ENCODE results near the gene NMD3. TPM values are rescaled to one million over a fixed set of nuclear protein-coding genes. Genes with fewer than 3 reads are reported as not detected.

The NMD3 gene
- total RNA-seq, 4 donors from 2014 or later = 27.3 to 42.8 (median 37.4) TPM

GRCh38 chr3:161263057-161263456 lies 41.9 kb downstream of the NMD3 start:
- intact Hi-C loops (cut with DNase I; ENCODE audit: low total_unique reads) = no loop called here
- H3K27me3 ChIP-seq = no peaks in the 10 kb centered on the region
- no peak for DNase-seq
- H3K4me3 ChIP-seq = no peak overlapping the region
- no peak for ATAC-seq
- TF ChIP-seq POLR2A (IDR thresholded peaks at IDR 0.05) (no peak), CTCF (IDR thresholded peaks at IDR 0.05 in 4 of 5, conservative IDR thresholded peaks at IDR 0.05 in 1 of 5) (no peak)
- no peak overlapping the region for H3K27ac ChIP-seq
- H3K36me3 ChIP-seq = no peaks in the 10 kb centered on the region
- in situ Hi-C loops (cut with MboI; ENCODE audit: low sequenced_read_pairs in 4 of 4) = no loop called here
- H3K4me1 ChIP-seq = no peaks in the 10 kb centered on the region
- no peaks in the 10 kb centered on the region for H3K9me3 ChIP-seq

DNA sequence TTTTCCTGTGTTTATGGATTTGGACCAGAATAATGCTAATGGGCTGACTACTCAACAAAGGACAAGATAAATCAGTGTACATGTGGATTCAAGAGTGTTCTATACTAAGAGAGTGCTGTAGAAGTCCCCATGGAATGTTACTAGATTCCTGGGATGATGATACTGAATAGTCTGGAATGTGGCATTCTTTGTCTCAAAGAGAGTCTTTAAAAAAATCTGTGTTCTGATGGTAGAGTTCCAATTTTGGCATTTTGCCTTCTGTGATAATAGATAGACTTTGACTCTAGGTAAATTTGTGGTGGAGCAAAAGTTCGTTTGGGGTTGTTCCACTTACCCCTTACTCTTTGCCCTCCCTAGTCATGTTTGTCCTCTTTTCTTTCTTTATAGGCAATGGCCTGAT lies 43.7 kb downstream of the NMD3 start:
- Histone ChIP-seq H3K4me1 (no peaks in the 10 kb centered on the region), H3K27me3 (no peaks in the 10 kb centered on the region), H3K27ac (no peak overlapping the region), H3K4me3 (no peak overlapping the region), H3K36me3 (no peaks in the 10 kb centered on the region), H3K9me3 (no peaks in the 10 kb centered on the region)
- in situ Hi-C loops (cut with MboI; ENCODE audit: low sequenced_read_pairs in 4 of 4) (no loop called here), intact Hi-C loops (cut with DNase I; ENCODE audit: low total_unique reads) (no loop called here)
- no peak for TF ChIP-seq CTCF (IDR thresholded peaks at IDR 0.05 in 4 of 5, conservative IDR thresholded peaks at IDR 0.05 in 1 of 5)
- no peak for TF ChIP-seq POLR2A (IDR thresholded peaks at IDR 0.05)
- ATAC-seq (no peak), DNase-seq (no peak)

GRCh38 chr3:161265916-161266571 lies 44.9 kb downstream of the NMD3 start:
- no peak for TF ChIP-seq CTCF (IDR thresholded peaks at IDR 0.05 in 4 of 5, conservative IDR thresholded peaks at IDR 0.05 in 1 of 5)
- no peak for TF ChIP-seq POLR2A (IDR thresholded peaks at IDR 0.05)
- intact Hi-C loops (cut with DNase I; ENCODE audit: low total_unique reads) = no loop called here
- no peak for DNase-seq
- no peak for ATAC-seq
- H3K27ac ChIP-seq = no peak overlapping the region
- no peaks in the 10 kb centered on the region for H3K9me3 ChIP-seq
- no peaks in the 10 kb centered on the region for H3K36me3 ChIP-seq
- no peaks in the 10 kb centered on the region for H3K4me1 ChIP-seq
- in situ Hi-C loops (cut with MboI; ENCODE audit: low sequenced_read_pairs in 4 of 4) = no loop called here
- H3K4me3 ChIP-seq = no peak overlapping the region
- H3K27me3 ChIP-seq = no peaks in the 10 kb centered on the region

DNA sequence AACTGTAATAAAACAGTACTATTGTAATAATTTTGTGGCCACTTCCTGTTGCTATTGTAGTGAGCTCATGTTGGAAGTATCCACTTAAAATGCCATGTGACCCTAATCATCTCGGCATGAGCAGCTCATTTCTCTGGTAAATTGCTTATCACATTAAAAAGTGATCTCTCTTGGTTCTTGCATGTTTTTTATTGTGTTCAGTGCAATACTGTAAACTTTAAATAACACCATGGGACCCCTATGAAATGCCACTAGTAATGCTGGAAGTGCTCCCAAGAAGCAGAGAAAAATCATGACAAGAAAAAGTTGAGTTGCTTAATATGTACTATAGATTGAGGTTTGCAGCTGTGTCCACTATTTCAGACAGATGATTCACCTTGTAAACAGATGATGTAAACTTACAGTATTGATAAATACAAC lies 45.6 kb downstream of the NMD3 start:
- TF ChIP-seq CTCF (IDR thresholded peaks at IDR 0.05 in 4 of 5, conservative IDR thresholded peaks at IDR 0.05 in 1 of 5) (no peak), POLR2A (IDR thresholded peaks at IDR 0.05) (no peak)
- Histone ChIP-seq H3K4me3 (no peak overlapping the region), H3K27ac (no peak overlapping the region), H3K36me3 (peaks cover 0 to 5% of the 10 kb centered on the region in 2 donors), H3K27me3 (no peaks in the 10 kb centered on the region), H3K9me3 (no peaks in the 10 kb centered on the region), H3K4me1 (no peaks in the 10 kb centered on the region)
- ATAC-seq (no peak), DNase-seq (no peak)
- intact Hi-C loops (cut with DNase I; ENCODE audit: low total_unique reads) = no loop called here
- in situ Hi-C loops (cut with MboI; ENCODE audit: low sequenced_read_pairs in 4 of 4) = no loop called here

GRCh38 chr3:161267646-161268045 lies 46.5 kb downstream of the NMD3 start:
- no peak for TF ChIP-seq POLR2A (IDR thresholded peaks at IDR 0.05)
- TF ChIP-seq CTCF (IDR thresholded peaks at IDR 0.05 in 4 of 5, conservative IDR thresholded peaks at IDR 0.05 in 1 of 5) = no peak
- H3K27ac ChIP-seq = no peak overlapping the region
- DNase-seq (no peak), ATAC-seq (no peak)
- H3K4me1 ChIP-seq = no peaks in the 10 kb centered on the region
- in situ Hi-C loops (cut with MboI; ENCODE audit: low sequenced_read_pairs in 4 of 4) (no loop called here), intact Hi-C loops (cut with DNase I; ENCODE audit: low total_unique reads) (no loop called here)
- peaks cover 0 to 5% of the 10 kb centered on the region in 2 donors for H3K36me3 ChIP-seq
- no peak overlapping the region for H3K4me3 ChIP-seq
- H3K27me3 ChIP-seq = no peaks in the 10 kb centered on the region
- no peaks in the 10 kb centered on the region for H3K9me3 ChIP-seq

All from gastrocnemius medialis (tissue), 4 donors.